Mesothelial cell of epicardium (in vitro differentiated cells): ENCODE measurements around the gene TRIM71. TPM values are rescaled to one million over a fixed set of nuclear protein-coding genes. Genes with fewer than 3 reads are reported as not detected.
"Not testable (repeated sequence)": the region's sequence is repeated elsewhere in the genome, so short reads cannot be mapped to it uniquely, and the experiment has no call there.

Experiments used
- DNase-seq, 2 experiments: peaks; one replicate each; pipeline ENCODE4 v3.0.0; 2021; ENCODE audit warnings: low spot score in 2 of 2; ENCODE audit not compliant: unreplicated experiment in 2 of 2
- H3K27ac Mint-ChIP-seq: 2 replicates; pipeline ENCODE4 v1.8.0; 2021; ENCODE audit warnings: mixed read lengths
- H3K27me3 Mint-ChIP-seq: 2 replicates; pipeline ENCODE4 v1.8.0; 2021; ENCODE audit warnings: low read depth, mixed read lengths
- H3K36me3 Mint-ChIP-seq: 2 replicates; pipeline ENCODE4 v1.8.0; 2021; ENCODE audit warnings: mixed read lengths
- H3K4me1 Mint-ChIP-seq: 2 replicates; pipeline ENCODE4 v1.8.0; 2021; ENCODE audit warnings: mixed read lengths
- H3K4me3 Mint-ChIP-seq: 2 replicates; pipeline ENCODE4 v1.8.0; 2021; ENCODE audit warnings: mild to moderate bottlenecking, moderate library complexity, mixed read lengths
- H3K9me3 Mint-ChIP-seq: 2 replicates; pipeline ENCODE4 v1.8.0; 2021; ENCODE audit warnings: mixed read lengths
- CTCF ChIP-seq: fragments of 200-600 bp; sonication (generic); IDR thresholded peaks from one replicate; pipeline ENCODE4 v1.5.0; 2021; ENCODE audit warnings: antibody characterized with exemption; ENCODE audit not compliant: unreplicated experiment
- total RNA-seq: library from RNA; stranded (reverse); gene quantifications from 3 replicates; pipeline ENCODE4 v1.2.1, GENCODE V29; 2021

The TRIM71 gene
- total RNA-seq, 1 donor from 2014 or later: 2.7 TPM

DNA sequence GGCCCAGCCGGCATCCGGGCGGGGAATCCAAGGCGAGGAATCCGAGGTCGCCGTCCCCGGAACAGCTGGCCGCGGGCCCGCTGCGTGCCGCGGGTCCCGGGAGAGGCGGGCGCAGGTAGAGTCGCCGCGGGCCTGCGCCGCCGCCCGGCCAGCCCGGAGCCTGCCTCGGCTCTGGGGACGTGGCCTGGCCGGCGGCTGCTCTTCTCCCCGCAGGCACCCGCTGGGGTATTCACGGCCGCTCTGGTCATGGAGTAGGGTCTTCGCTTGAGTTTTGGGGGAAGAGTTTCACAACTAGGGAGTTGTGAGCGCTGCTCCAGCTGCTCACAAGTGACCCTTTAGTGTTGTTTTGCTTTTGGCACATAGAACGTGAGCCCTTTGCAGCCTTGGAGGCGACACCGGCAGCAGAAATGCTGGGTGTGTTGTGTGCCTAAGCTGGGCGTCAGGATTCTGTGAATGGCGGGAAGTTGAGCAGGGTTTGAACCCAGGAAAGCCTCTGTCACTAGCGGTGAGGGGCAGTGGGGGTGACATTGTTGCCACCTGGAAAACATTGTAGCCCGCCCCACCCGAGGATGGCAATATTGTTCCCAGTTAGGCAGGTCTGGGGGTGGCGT is 4.0 kb downstream of the TRIM71 start:
- H3K9me3 Mint-ChIP-seq: no peaks in the 10 kb centered on the region
- no peak overlapping the region for H3K27ac Mint-ChIP-seq
- H3K27me3 Mint-ChIP-seq: peaks cover 48% of the 10 kb centered on the region
- H3K4me1 Mint-ChIP-seq: peaks cover 38% of the 10 kb centered on the region
- peak overlapping the region; percentile 66 for H3K4me3 Mint-ChIP-seq
- no peaks in the 10 kb centered on the region for H3K36me3 Mint-ChIP-seq
- no peak for TF ChIP-seq CTCF
- DNase-seq: peak; percentile 25 to 55

GRCh38 chr3:32822609-32823498 is 5.1 kb downstream of the TRIM71 start:
- Mint-ChIP-seq H3K4me1 (peaks cover 33% of the 10 kb centered on the region), H3K36me3 (no peaks in the 10 kb centered on the region), H3K27ac (no peak overlapping the region), H3K9me3 (no peaks in the 10 kb centered on the region), H3K4me3 (no peak overlapping the region), H3K27me3 (peaks cover 40% of the 10 kb centered on the region)
- no peak for TF ChIP-seq CTCF
- DNase-seq: no peak

DNA sequence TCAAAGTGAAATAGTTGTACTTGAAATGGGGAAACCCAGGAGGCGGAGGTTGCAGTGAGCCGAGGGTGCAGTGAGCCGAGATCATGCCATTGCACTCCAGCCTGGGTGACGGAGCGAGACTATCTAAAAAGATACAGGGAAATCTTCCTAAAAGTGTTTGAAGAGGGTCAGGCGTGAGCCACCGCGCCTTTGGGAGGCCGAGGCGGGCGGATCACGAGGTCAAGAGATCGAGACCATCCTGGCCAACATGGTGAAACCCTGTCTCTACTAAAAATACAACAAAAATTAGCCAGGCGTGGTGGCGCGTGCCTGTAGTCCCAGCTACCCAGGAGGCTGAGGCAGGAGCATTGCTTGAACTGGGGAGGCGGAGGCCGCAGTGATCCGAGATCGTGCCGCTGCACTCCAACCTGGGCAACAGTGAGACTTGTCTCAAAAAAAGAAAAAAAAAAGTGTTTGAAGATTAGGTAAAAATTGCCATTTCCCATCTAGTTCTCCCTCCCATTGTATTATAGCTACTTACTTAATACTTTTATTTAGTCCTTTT is 5.9 kb downstream of the TRIM71 start:
- Mint-ChIP-seq H3K4me1 (peaks cover 31% of the 10 kb centered on the region), H3K27me3 (peaks cover 36% of the 10 kb centered on the region)
- not testable (repeated sequence) for DNase-seq, H3K4me3 Mint-ChIP-seq, H3K36me3 Mint-ChIP-seq, H3K9me3 Mint-ChIP-seq, H3K27ac Mint-ChIP-seq

- TF ChIP-seq CTCF: no peak
- no peak overlapping the region for H3K4me3 Mint-ChIP-seq
- no peak for DNase-seq
- no peaks in the 10 kb centered on the region for H3K36me3 Mint-ChIP-seq
- H3K27ac Mint-ChIP-seq: no peak overlapping the region
- H3K9me3 Mint-ChIP-seq: no peaks in the 10 kb centered on the region
- H3K27me3 Mint-ChIP-seq: peaks cover 16% of the 10 kb centered on the region
- peaks cover 14% of the 10 kb centered on the region for H3K4me1 Mint-ChIP-seq
These were observed 8.0 kb downstream of the TRIM71 start for GRCh38 chr3:32825601-32826375.

GRCh38 chr3:32831062-32831461 is 13.3 kb downstream of the TRIM71 start:
- no peak overlapping the region for H3K27ac Mint-ChIP-seq
- DNase-seq: no peak
- no peaks in the 10 kb centered on the region for H3K9me3 Mint-ChIP-seq
- no peak for TF ChIP-seq CTCF
- no peak overlapping the region for H3K4me3 Mint-ChIP-seq
- peaks cover 5% of the 10 kb centered on the region for H3K27me3 Mint-ChIP-seq
- H3K4me1 Mint-ChIP-seq: peaks cover 5% of the 10 kb centered on the region
- no peaks in the 10 kb centered on the region for H3K36me3 Mint-ChIP-seq
